ENCODE data around the gene KRTAP19-1. TPM values are rescaled to one million over a fixed set of nuclear protein-coding genes. Genes with fewer than 3 reads are reported as not detected.

KRTAP19-1 gene
- total RNA-seq, 4 donors from 2014 or later: not detected

- WGBS, 2 donors: 61 to 68% methylated on average over 4 of the region's 4 CpGs
- no peak within 1 kb of the TSS for H3K27ac ChIP-seq
- H3K9me3 ChIP-seq: no peaks in the 10 kb centered on the region
- H3K36me3 ChIP-seq: no peaks in the 10 kb centered on the region
- TF ChIP-seq, protein P1, sequence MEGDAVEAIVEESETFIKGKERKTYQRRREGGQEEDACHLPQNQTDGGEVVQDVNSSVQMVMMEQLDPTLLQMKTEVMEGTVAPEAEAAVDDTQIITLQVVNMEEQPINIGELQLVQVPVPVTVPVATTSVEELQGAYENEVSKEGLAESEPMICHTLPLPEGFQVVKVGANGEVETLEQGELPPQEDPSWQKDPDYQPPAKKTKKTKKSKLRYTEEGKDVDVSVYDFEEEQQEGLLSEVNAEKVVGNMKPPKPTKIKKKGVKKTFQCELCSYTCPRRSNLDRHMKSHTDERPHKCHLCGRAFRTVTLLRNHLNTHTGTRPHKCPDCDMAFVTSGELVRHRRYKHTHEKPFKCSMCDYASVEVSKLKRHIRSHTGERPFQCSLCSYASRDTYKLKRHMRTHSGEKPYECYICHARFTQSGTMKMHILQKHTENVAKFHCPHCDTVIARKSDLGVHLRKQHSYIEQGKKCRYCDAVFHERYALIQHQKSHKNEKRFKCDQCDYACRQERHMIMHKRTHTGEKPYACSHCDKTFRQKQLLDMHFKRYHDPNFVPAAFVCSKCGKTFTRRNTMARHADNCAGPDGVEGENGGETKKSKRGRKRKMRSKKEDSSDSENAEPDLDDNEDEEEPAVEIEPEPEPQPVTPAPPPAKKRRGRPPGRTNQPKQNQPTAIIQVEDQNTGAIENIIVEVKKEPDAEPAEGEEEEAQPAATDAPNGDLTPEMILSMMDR (IDR thresholded peaks at IDR 0.05): no peak
- no peak for TF ChIP-seq POLR2A (IDR thresholded peaks at IDR 0.05)
- no peak within 1 kb of the TSS for H3K4me3 ChIP-seq
- DNase-seq: no peak
- H3K27me3 ChIP-seq: no peaks in the 10 kb centered on the region
- H3K4me1 ChIP-seq: no peaks in the 10 kb centered on the region
- intact Hi-C loops (cut with DNase I): no loop called here
Observed at GRCh38 chr21:30497065-30497464, 16.9 kb upstream of the KRTAP19-1 start, which contains the start of gene KRTAP19-4. Gene KRTAP19-4 (minus strand): TSS chr21:30497165. CDS start chr21:30497110, 55 bp downstream.

- Histone ChIP-seq H3K27me3 (no peaks in the 10 kb centered on the region), H3K4me3 (no peak within 1 kb of the TSS), H3K36me3 (no peaks in the 10 kb centered on the region), H3K4me1 (no peaks in the 10 kb centered on the region), H3K27ac (no peak within 1 kb of the TSS), H3K9me3 (peaks cover 0 to 3% (median 0%) of the 10 kb centered on the region in 3 donors)
- TF ChIP-seq, protein P1 (IDR thresholded peaks at IDR 0.05): no peak
- no peak for TF ChIP-seq POLR2A (IDR thresholded peaks at IDR 0.05)
- no peak for DNase-seq
- WGBS, 2 donors: 80 to 84% methylated on average over 2 of the region's 2 CpGs
- intact Hi-C loops (cut with DNase I): no loop called here
Observed at GRCh38 chr21:30491963-30492428, 11.8 kb upstream of the KRTAP19-1 start, which contains the start of gene KRTAP19-3. Gene KRTAP19-3 (minus strand): TSS chr21:30492013. CDS start chr21:30491957, 56 bp downstream.

- DNase-seq: no peak
- TF ChIP-seq POLR2A (IDR thresholded peaks at IDR 0.05): no peak
- TF ChIP-seq, protein P1 (IDR thresholded peaks at IDR 0.05): no peak
- WGBS, 2 donors: 71 to 100% methylated on average over 1 to 2 of the region's 2 CpGs
Observed at GRCh38 chr21:30487336-30487735, 7.2 kb upstream of the KRTAP19-1 start, which contains the start of gene KRTAP19-2. Gene KRTAP19-2 (minus strand): TSS chr21:30487436. CDS start chr21:30487348, 88 bp downstream.

GRCh38 chr21:30486180-30486579 lies 6.0 kb upstream of the KRTAP19-1 start:
- intact Hi-C loops (cut with DNase I): no loop called here
- TF ChIP-seq, protein P1 (IDR thresholded peaks at IDR 0.05): no peak
- no peaks in the 10 kb centered on the region for H3K27me3 ChIP-seq
- no peaks in the 10 kb centered on the region for H3K36me3 ChIP-seq
- WGBS, 2 donors: 53% methylated on average over 2 of the region's 2 CpGs; no CpG with 5 or more reads in 1 of the 2 donors
- H3K4me3 ChIP-seq: no peak overlapping the region
- H3K27ac ChIP-seq: no peak overlapping the region
- peaks cover 0 to 11% (median 8%) of the 10 kb centered on the region in 3 donors for H3K9me3 ChIP-seq
- H3K4me1 ChIP-seq: no peaks in the 10 kb centered on the region
- DNase-seq: no peak

More at GRCh38 chr21:30487336-30487735, 7.2 kb upstream of the KRTAP19-1 start, which contains the start of gene KRTAP19-2:
- intact Hi-C loops (cut with DNase I): no loop called here
- H3K27ac ChIP-seq: no peak within 1 kb of the TSS
- no peaks in the 10 kb centered on the region for H3K36me3 ChIP-seq
- H3K27me3 ChIP-seq: no peaks in the 10 kb centered on the region
- H3K4me1 ChIP-seq: no peaks in the 10 kb centered on the region
- H3K9me3 ChIP-seq: peaks cover 0 to 11% (median 8%) of the 10 kb centered on the region in 3 donors
- H3K4me3 ChIP-seq: no peak within 1 kb of the TSS

DNA sequence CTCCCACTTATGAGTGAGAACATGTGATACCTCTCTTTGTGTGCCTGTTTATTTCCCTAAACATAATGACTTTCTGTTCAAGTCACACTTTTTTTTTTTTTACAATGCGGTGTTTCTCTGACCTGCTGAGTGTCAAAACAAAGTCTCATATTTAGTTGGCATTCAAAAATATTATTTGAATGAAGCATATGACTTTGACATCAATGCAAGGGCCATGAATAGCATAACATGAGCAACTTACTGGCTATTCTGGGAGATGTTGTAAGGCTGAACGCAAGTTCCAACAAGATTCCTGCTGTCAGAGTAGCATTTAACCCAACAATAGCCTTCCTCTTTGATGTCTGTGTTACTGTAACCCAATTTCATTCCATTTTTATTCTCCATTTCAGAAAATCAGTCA lies 2.0 kb upstream of the KRTAP19-1 start:
- intact Hi-C loops (cut with DNase I): no loop called here
- WGBS, 2 donors: 38 to 39% methylated on average over 2 of the region's 2 CpGs
- no peaks in the 10 kb centered on the region for H3K4me1 ChIP-seq
- H3K27me3 ChIP-seq: no peaks in the 10 kb centered on the region
- TF ChIP-seq, protein P1 (IDR thresholded peaks at IDR 0.05): no peak
- TF ChIP-seq POLR2A (IDR thresholded peaks at IDR 0.05): no peak
- H3K36me3 ChIP-seq: no peaks in the 10 kb centered on the region
- no peak overlapping the region for H3K27ac ChIP-seq
- peaks cover 0 to 10% (median 8%) of the 10 kb centered on the region in 3 donors for H3K9me3 ChIP-seq
- no peak for DNase-seq
- no peak overlapping the region for H3K4me3 ChIP-seq

Data from esophagus squamous epithelium (tissue), 5 donors.